DMS53 treated with DMSO at 0.1 percent for 48 hours (cell line): ENCODE measurements around the gene ELF5.

Experiments
- DNase-seq: peaks from one replicate; lab custom pipeline; 2025; ENCODE audit not compliant: unreplicated experiment; lab: John Stamatoyannopoulos, UW

Gene ELF5

GRCh38 chr11:34458525-34458924 lies 55.1 kb downstream of the ELF5 start:
- no peak for DNase-seq

- no peak for DNase-seq
Measured at GRCh38 chr11:34457607-34458006, 56.0 kb downstream of the ELF5 start.

- no peak for DNase-seq
Measured at GRCh38 chr11:34454308-34455032, 59.1 kb downstream of the ELF5 start.

GRCh38 chr11:34451053-34451452 lies 62.5 kb downstream of the ELF5 start:
- no peak for DNase-seq

- DNase-seq = no peak
Measured at GRCh38 chr11:34449013-34449412, 64.6 kb downstream of the ELF5 start.

GRCh38 chr11:34448223-34448994 lies 65.2 kb downstream of the ELF5 start:
- DNase-seq = no peak

GRCh38 chr11:34447044-34447443 lies 66.5 kb downstream of the ELF5 start:
- DNase-seq = no peak

GRCh38 chr11:34446386-34446785 lies 67.2 kb downstream of the ELF5 start:
- DNase-seq = no peak

- no peak for DNase-seq
Measured at GRCh38 chr11:34445956-34446355, 67.6 kb downstream of the ELF5 start.

GRCh38 chr11:34444428-34444827 lies 69.2 kb downstream of the ELF5 start:
- DNase-seq = no peak

- no peak for DNase-seq
Measured at GRCh38 chr11:34443136-34443535, 70.5 kb downstream of the ELF5 start.

GRCh38 chr11:34441814-34442213 lies 71.8 kb downstream of the ELF5 start:
- DNase-seq = no peak

- DNase-seq = no peak
Measured at GRCh38 chr11:34439610-34440198, 73.9 kb downstream of the ELF5 start.

GRCh38 chr11:34438529-34439507 lies 74.8 kb downstream of the ELF5 start, which contains the start of gene CAT:
CAT (plus strand) TSS chr11:34438934; CDS start chr11:34439014, 80 bp downstream.
- peak; percentile 73 for DNase-seq

GRCh38 chr11:34437224-34438125 lies 76.1 kb downstream of the ELF5 start:
- no peak for DNase-seq

- peak; percentile 15 for DNase-seq
Measured at GRCh38 chr11:34433899-34434298, 79.7 kb downstream of the ELF5 start.

- no peak for DNase-seq
Measured at GRCh38 chr11:34432822-34433221, 80.8 kb downstream of the ELF5 start.

GRCh38 chr11:34431979-34432378 lies 81.6 kb downstream of the ELF5 start:
- DNase-seq = no peak
